Adrenal gland (tissue), 12 donors: ENCODE data around the gene GPC5. TPM values are rescaled to one million over a fixed set of nuclear protein-coding genes. Genes with fewer than 3 reads are reported as not detected.
"Not testable (repeated sequence)": the region's sequence is repeated elsewhere in the genome, so short reads cannot be mapped to it uniquely, and the experiment has no call there.

Source experiments
- DNase-seq, 7 donors: peaks; one replicate each; pipeline ENCODE4 v3.0.0-alpha.2; 2019 to 2020
- H3K27ac ChIP-seq, 5 donors: fragments of 200-600 bp; sonication (generic) in 4 of 5; 1 replicate in 3 of 5; 2 replicates in 2 of 5; pipeline versions ENCODE4 v1.5.1 to v1.8.0; 2016 to 2020; ENCODE audit warnings: mild to moderate bottlenecking in 1 of 5
- H3K27me3 ChIP-seq: fragments of 200-600 bp; 2 replicates; pipeline ENCODE4 v1.8.0; 2021
- H3K36me3 ChIP-seq, 2 donors: fragments of 200-600 bp; replicated peaks in 1 of 2; 1 replicate in 1 of 2; 2 replicates in 1 of 2; pipeline versions ENCODE4 v1.5.1 to v1.8.0; 2018 to 2022
- H3K4me1 ChIP-seq, 2 donors: fragments of 200-600 bp; replicated peaks in 1 of 2; 1 replicate in 1 of 2; 2 replicates in 1 of 2; pipeline versions ENCODE4 v1.5.1 to v1.8.0; 2018 to 2021
- H3K4me3 ChIP-seq, 4 donors: fragments of 200-600 bp; sonication (generic) in 3 of 4; one replicate each; pipeline ENCODE4 v1.5.1; 2016 to 2018
- H3K9me3 ChIP-seq, 3 donors: fragments of 200-600 bp; sonication (generic) in 1 of 3; replicated peaks in 1 of 3; 1 replicate in 2 of 3; 2 replicates in 1 of 3; pipeline versions ENCODE4 v1.5.1 to v1.8.0; 2016 to 2021
- CTCF ChIP-seq, 6 experiments: fragments of 450-650 bp in 4 of 6; fragments of 200-600 bp in 2 of 6; sonication (generic) in 1 of 6; IDR thresholded peaks; 1 replicate in 5 of 6; 2 replicates in 1 of 6; pipeline versions ENCODE4 v1.5.1 to v1.8.0; 2016 to 2021; ENCODE audit warnings: antibody characterized with exemption in 6 of 6, mild to moderate bottlenecking in 2 of 6, moderate library complexity in 1 of 6
- POLR2A ChIP-seq, 2 donors: fragments of 450-650 bp; IDR thresholded peaks; one replicate each; pipeline ENCODE4 v1.6.1; 2017; ENCODE audit warnings: antibody characterized with exemption in 2 of 2, mild to moderate bottlenecking in 2 of 2, moderate library complexity in 1 of 2
- WGBS, 4 donors: extraction: QIAGEN DNeasy Blood & Tissue Kit in 2 of 4; methylation state at CpG; one replicate each; pipeline versions ENCODE4 v1.1.5 to v1.1.7; 2013 to 2017; 5-methylcytosine and 5-hydroxymethylcytosine counted together
- intact Hi-C, 2 donors: fragments of 100-400 bp; cut with DNase I; formaldehyde crosslinking; loops; one replicate each; pipeline versions ENCODE4 v1.14.1 to v1.15.0; 2022 to 2023
- polyA plus RNA-seq, 3 donors: library from polyadenylated mRNA; stranded (reverse); fragments of 200-250 nt in 2 of 3; fragments of 350-450 nt in 1 of 3; fragmentation: Illumina TruSeq in 1 of 3; extraction: RNeasy Lipid Tissue Mini Kit (QIAGEN cat#74804) in 1 of 3; gene quantifications; one replicate each; pipeline ENCODE4 v1.2.3, GENCODE V29; 2013 to 2014
- total RNA-seq, 9 donors: library from RNA; depleted of rRNA in 4 of 9; stranded (reverse); fragments of >200 nt in 4 of 9; fragments of 120-200 nt in 1 of 9; fragmentation: NEBNext Ultra II Directional in 1 of 9; extraction: Animal tissue kit (Norgen Biotek cat#: 25700) in 1 of 9; gene quantifications; one replicate each; pipeline versions ENCODE4 v1.1.0 to v1.2.4, GENCODE V29; 2013 to 2023
- donor health status: healthy with polysubstance abuse.
- donor health status: Bipolar disorder and iron deficiency.
- donor health status: DM: yes; HTN: yes; CAD: no.
- donor health status: DM: no; HTN: no; CAD: no.
- donor health status: DM: no; HTN: no; CAD: no.
- donor health status: DM: yes; HTN: yes; CAD: no.

Gene GPC5
- total and polyA plus RNA-seq, 12 donors: 0.24 to 7.7 (median 2.1) TPM; not detected in 4

GRCh38 chr13:92679602-92680001 lies 1281.2 kb downstream of the GPC5 start:
- Histone ChIP-seq H3K9me3 (no peaks in the 10 kb centered on the region), H3K36me3 (no peaks in the 10 kb centered on the region), H3K4me3 (no peak overlapping the region), H3K27me3 (no peaks in the 10 kb centered on the region), H3K27ac (no peak overlapping the region), H3K4me1 (no peaks in the 10 kb centered on the region)
- TF ChIP-seq CTCF (IDR thresholded peaks at IDR 0.05) (no peak), POLR2A (IDR thresholded peaks at IDR 0.05) (no peak)
- no peak for DNase-seq
- intact Hi-C loops: no loop called here
- 91 to 95% (median 94%) methylated on average over 7 of the region's 7 CpGs for WGBS, 4 donors

- Histone ChIP-seq H3K4me3 (no peak overlapping the region), H3K4me1 (no peaks in the 10 kb centered on the region), H3K27ac (no peak overlapping the region), H3K9me3 (no peaks in the 10 kb centered on the region), H3K27me3 (no peaks in the 10 kb centered on the region), H3K36me3 (no peaks in the 10 kb centered on the region)
- TF ChIP-seq CTCF (IDR thresholded peaks at IDR 0.05): no peak
- TF ChIP-seq POLR2A (IDR thresholded peaks at IDR 0.05): no peak
- 81 to 87% (median 85%) methylated on average over 4 of the region's 4 CpGs for WGBS, 4 donors
- intact Hi-C loops: no loop called here
- no peak for DNase-seq
These were observed 1282.8 kb downstream of the GPC5 start for GRCh38 chr13:92681239-92681638.

- H3K4me3 ChIP-seq: no peak overlapping the region
- H3K27ac ChIP-seq: no peak overlapping the region
- TF ChIP-seq CTCF (IDR thresholded peaks at IDR 0.05) (no peak), POLR2A (IDR thresholded peaks at IDR 0.05) (no peak)
- no peak for DNase-seq
- WGBS, 4 donors: 64 to 75% (median 69%) methylated on average over 5 of the region's 5 CpGs
- no peaks in the 10 kb centered on the region for H3K36me3 ChIP-seq
- H3K27me3 ChIP-seq: no peaks in the 10 kb centered on the region
- no peaks in the 10 kb centered on the region for H3K9me3 ChIP-seq
- intact Hi-C loops: no loop called here
- no peaks in the 10 kb centered on the region for H3K4me1 ChIP-seq
These were observed 1284.6 kb downstream of the GPC5 start for GRCh38 chr13:92682832-92683517.

GRCh38 chr13:92694047-92694446 lies 1295.6 kb downstream of the GPC5 start:
- Histone ChIP-seq H3K36me3 (no peaks in the 10 kb centered on the region), H3K27ac (no peak overlapping the region), H3K9me3 (no peaks in the 10 kb centered on the region), H3K4me1 (no peaks in the 10 kb centered on the region), H3K4me3 (no peak overlapping the region), H3K27me3 (no peaks in the 10 kb centered on the region)
- TF ChIP-seq CTCF (IDR thresholded peaks at IDR 0.05): no peak
- no peak for TF ChIP-seq POLR2A (IDR thresholded peaks at IDR 0.05)
- intact Hi-C loops: no loop called here
- DNase-seq: no peak

- H3K4me3 ChIP-seq, intact Hi-C loops, H3K27ac ChIP-seq, H3K27me3 ChIP-seq, DNase-seq, H3K36me3 ChIP-seq, H3K4me1 ChIP-seq, H3K9me3 ChIP-seq: not testable (repeated sequence)
- WGBS, 4 donors: 76 to 85% (median 78%) methylated on average over 4 of the region's 4 CpGs
These were observed 1297.4 kb downstream of the GPC5 start for GRCh38 chr13:92695827-92696226.
